Bronchial epithelial cell (primary cell): ENCODE data around the gene PSMD1. TPM values are rescaled to one million over a fixed set of nuclear protein-coding genes. Genes with fewer than 3 reads are reported as not detected.
A peak's percentile ranks its signal among the peaks of the same experiment; 100 is the strongest.

Experiments
- DNase-seq: peaks from one replicate; pipeline ENCODE4 v3.0.0-alpha.2; 2010; ENCODE audit warnings: low read depth
- FAIRE-seq: peaks from 2 replicates; lab custom pipeline; 2011; peaks lifted over from hg19 to GRCh38; lab: Jason Lieb, UNC
- H3K27me3 ChIP-seq: 2 replicates; pipeline ENCODE4 v1.5.1; 2011; ENCODE audit warnings: low read length; ENCODE audit not compliant: control insufficient read depth, insufficient read depth
- H3K36me3 ChIP-seq: 2 replicates; pipeline ENCODE4 v1.5.1; 2011; ENCODE audit warnings: low read length; ENCODE audit not compliant: control insufficient read depth, insufficient read depth
- H3K4me3 ChIP-seq: 2 replicates; pipeline ENCODE4 v1.5.1; 2011; ENCODE audit warnings: mild to moderate bottlenecking, low read depth, low read length, control low read depth
- total RNA-seq: library from RNA; depleted of rRNA; stranded (reverse); fragments of >200 nt; gene quantifications from 2 replicates; pipeline ENCODE4 v1.2.1, GENCODE V29; 2014
- TF ChIP-seq, protein P1 (sequence below): IDR thresholded peaks from 2 replicates; pipeline ENCODE4 v1.5.1; 2011; ENCODE audit warnings: mild to moderate bottlenecking, moderate library complexity, low read length, control low read depth, inconsistent platforms; ENCODE audit not compliant: insufficient read depth, severe bottlenecking

PSMD1 gene
- total RNA-seq, 1 donor from 2014 or later: 69.5 TPM

DNA sequence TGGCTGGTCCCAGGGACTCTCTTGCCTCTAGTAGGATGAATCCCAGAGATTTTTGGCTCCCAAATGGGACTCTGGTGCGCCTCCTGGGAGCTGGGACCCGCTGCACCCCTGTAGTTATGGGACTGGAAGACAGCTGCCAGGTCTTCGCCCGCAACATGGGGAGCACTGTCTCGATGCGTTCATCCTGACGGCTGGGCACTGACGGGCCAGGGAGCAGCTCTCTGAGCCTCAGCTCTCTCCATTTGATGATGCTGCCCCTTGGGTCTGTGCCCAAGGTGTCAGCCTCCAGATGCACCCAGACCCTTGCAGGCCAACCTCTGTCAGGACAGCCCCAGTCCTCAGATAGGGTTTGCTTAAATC is 132.5 kb downstream of the PSMD1 start:
- TF ChIP-seq, protein P1, sequence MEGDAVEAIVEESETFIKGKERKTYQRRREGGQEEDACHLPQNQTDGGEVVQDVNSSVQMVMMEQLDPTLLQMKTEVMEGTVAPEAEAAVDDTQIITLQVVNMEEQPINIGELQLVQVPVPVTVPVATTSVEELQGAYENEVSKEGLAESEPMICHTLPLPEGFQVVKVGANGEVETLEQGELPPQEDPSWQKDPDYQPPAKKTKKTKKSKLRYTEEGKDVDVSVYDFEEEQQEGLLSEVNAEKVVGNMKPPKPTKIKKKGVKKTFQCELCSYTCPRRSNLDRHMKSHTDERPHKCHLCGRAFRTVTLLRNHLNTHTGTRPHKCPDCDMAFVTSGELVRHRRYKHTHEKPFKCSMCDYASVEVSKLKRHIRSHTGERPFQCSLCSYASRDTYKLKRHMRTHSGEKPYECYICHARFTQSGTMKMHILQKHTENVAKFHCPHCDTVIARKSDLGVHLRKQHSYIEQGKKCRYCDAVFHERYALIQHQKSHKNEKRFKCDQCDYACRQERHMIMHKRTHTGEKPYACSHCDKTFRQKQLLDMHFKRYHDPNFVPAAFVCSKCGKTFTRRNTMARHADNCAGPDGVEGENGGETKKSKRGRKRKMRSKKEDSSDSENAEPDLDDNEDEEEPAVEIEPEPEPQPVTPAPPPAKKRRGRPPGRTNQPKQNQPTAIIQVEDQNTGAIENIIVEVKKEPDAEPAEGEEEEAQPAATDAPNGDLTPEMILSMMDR: no peak
- no peaks in the 10 kb centered on the region for H3K27me3 ChIP-seq
- no peaks in the 10 kb centered on the region for H3K36me3 ChIP-seq
- no peak overlapping the region for H3K4me3 ChIP-seq
- DNase-seq: no peak
- no peak for FAIRE-seq

DNA sequence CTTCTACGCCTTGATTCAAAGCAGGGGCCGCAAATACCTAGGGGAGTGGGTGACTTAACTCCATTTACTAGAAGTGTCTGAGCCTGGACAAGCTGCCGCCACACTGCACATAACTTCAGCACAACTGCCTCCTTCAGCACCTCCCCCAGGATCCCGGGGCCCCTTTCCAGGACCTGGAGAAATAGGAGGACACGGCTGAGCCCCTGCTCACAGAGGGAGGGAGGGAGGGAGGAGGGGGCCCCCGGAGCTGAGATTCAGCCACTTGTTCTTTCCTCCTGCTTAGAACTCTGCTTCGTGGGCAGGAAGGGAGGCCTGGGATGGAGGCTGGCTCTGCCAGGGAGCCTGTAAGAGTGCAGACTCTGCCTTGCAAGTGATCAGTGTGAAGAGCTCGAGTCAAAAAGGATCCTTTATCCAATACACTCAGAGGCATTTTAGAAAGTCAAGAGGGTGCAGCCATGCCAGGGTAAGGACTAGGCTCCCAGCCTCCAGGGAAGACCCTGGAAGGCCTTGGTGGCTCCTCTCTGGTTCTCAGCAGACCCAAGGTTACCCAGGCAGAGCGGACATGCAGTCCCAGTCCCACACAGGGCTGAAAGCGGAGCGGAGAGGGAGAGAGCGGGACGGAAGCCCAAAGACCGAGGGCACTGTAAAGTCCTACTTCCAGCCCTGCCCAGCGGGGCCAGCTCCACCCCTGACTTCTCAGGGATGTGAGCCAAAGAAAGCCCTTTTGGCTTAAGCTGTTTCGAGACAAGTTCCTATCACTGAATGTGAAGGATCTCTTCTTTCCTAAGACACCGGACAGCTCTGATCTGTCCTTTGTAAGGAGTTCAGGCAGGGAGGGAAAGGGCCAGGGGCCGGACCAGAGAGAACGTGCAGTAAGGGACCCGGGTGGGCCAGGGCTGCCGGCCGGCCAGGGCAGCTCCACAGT is 133.2 kb downstream of the PSMD1 start:
- no peak overlapping the region for H3K4me3 ChIP-seq
- FAIRE-seq: peak; percentile 47
- TF ChIP-seq, protein P1: no peak

DNA sequence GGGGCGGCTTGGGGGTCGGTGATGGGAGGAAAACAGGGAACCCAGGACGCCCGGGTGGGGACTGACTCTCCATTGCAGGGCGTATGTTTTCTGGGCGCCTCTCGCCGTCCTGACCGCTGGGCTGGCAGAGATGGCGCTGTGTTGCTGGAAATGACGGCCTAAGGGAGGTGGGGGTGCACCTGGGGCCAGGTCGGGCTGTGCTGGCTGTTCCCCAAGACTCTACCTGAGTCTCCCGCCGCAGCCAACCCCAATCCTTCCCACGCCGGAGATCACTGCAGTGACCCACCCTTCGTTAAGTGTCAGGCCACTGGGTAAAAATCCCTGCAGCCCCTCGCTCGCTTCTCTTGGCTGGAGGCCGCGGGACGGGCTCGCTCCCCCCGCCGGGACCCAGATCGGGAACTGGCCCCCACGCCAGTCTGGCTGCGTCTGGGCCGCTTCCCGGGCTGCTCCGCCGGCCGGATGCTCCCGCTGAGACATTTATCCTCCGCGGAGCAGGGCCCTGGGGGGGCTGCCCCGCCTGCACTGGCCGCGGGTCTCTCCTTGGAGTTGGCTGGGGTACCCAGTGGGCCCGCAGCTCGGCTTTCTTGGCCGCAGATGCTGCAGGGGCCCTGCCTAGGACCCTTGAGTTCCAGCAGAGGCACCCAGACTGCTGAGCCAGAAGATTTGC is 134.0 kb downstream of the PSMD1 start:
- H3K36me3 ChIP-seq: no peaks in the 10 kb centered on the region
- H3K27me3 ChIP-seq: no peaks in the 10 kb centered on the region
- TF ChIP-seq, protein P1: peak; percentile 42
- DNase-seq: peak; percentile 21
- H3K4me3 ChIP-seq: peak overlapping the region; percentile 29
- no peak for FAIRE-seq

More for the DNA sequence above, 133.2 kb downstream of the PSMD1 start:
- no peak for DNase-seq
- H3K36me3 ChIP-seq: no peaks in the 10 kb centered on the region
- no peaks in the 10 kb centered on the region for H3K27me3 ChIP-seq

DNA sequence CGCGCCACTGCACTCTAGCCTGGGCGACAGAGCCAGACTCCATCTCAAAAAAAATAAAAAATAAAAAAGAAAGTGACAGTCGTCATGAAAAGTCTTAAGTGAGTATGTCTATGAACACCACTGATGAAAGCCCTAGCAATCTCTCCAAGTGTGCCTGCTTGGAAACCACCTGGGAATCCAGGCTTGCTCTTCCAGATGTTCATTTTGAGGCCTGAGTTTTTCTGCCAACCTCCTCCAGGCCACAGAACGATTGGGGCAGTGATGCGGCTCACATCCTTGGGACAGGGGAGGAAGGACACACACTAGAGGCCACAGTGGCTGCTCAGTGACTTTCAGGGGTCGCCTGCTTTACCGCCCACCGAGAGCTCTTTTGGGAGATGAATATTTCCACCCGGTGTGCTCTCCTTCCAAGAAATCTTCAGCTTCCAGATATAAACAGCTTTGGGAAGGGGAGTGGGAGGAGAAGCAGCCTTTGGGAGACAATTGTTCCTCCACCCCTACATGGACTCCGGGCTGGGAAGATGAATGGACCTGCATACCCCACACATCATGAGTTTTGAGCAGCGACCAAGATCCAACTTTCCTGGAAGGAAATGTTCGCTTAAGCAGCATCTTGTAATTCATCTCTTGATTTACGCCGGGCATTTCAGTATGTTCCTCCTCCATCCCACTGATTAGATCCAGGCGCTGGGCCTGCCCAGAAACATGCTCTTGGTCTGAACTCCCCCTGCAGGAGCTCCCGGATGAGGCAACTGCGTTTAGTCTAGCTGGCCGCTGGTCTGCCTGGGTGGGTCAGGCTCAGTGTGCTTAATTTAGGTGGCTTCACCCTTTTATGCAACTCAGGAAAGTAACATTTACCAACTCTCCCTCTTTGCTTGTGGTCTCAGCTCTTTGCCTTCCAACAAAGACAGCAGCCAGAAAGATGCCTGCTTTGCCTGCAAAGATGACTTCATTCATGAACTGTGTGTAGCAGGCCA is 135.5 kb downstream of the PSMD1 start:
- H3K36me3 ChIP-seq: no peaks in the 10 kb centered on the region
- TF ChIP-seq, protein P1: peak; percentile 21
- FAIRE-seq (no peak), DNase-seq (no peak)
- no peak overlapping the region for H3K4me3 ChIP-seq
- H3K27me3 ChIP-seq: no peaks in the 10 kb centered on the region

DNA sequence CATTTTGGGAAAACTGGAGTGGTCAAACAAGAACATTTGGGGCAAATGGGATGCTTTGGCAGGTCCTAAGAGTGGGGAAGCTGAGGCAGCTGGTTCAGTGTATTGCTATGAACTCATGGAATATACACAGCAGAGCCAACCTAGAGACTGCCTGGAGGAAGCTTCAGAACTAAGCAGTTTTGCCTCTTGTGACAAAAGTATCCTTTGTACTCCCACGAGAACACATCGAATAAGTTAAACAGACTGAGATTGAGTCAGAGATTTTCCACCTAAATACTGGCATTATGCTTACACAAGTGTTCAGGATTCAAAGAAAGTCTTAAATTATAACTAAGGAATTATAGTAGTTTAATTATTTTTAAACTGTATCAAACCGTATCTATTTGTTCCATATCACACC is 136.5 kb downstream of the PSMD1 start:
- no peaks in the 10 kb centered on the region for H3K27me3 ChIP-seq
- FAIRE-seq (no peak), DNase-seq (no peak)
- no peak overlapping the region for H3K4me3 ChIP-seq
- H3K36me3 ChIP-seq: no peaks in the 10 kb centered on the region
- TF ChIP-seq, protein P1: no peak
